Neural cell (in vitro differentiated cells): ENCODE data around the gene PPY.

ENCODE experiments used
- CTCF ChIP-seq: fragments of 450-650 bp; IDR thresholded peaks from 2 replicates; pipeline ENCODE4 v1.5.1; 2014; ENCODE audit warnings: antibody characterized with exemption, mild to moderate bottlenecking, moderate library complexity; ENCODE audit not compliant: poor library complexity, severe bottlenecking
- EZH2 ChIP-seq: fragments of 200-600, 300-800 bp; shearing (Covaris generic), sonication (generic); IDR thresholded peaks from 2 replicates; pipeline ENCODE4 v1.6.1; 2014; ENCODE audit warnings: antibody characterized with exemption, low read length, borderline replicate concordance, mild to moderate bottlenecking; ENCODE audit not compliant: insufficient read depth, poor library complexity, severe bottlenecking

- no peak for TF ChIP-seq EZH2
- TF ChIP-seq CTCF: no peak
Measured at GRCh38 chr17:43953746-43954145, 11.5 kb upstream of the PPY start, which contains the start of gene PYY.
